WTC11 (cell line): ENCODE results near the gene SLN. TPM values are rescaled to one million over a fixed set of nuclear protein-coding genes. Genes with fewer than 3 reads are reported as not detected.

Experiments used
- ATAC-seq: fragments of 200-7000 bp; cut with Tn5 transposase; 2 replicates; pipeline ENCODE4 v1.10.0; 2021; ENCODE audit warnings: mild to moderate bottlenecking, moderate library complexity
- CTCF ChIA-PET: fragments of 300-600 bp; sonication (Branson Sonifier 250); formaldehyde crosslinking; loops from one replicate; lab custom pipeline; 2021; ENCODE audit warnings: antibody characterized with exemption; lab: Charles Lee
- POLR2A ChIA-PET: fragments of 350-600 bp; sonication (Branson Sonifier 250); formaldehyde crosslinking; loops from one replicate; lab custom pipeline; 2021; ENCODE audit warnings: antibody characterized with exemption; lab: Charles Lee
- DNase-seq: peaks from one replicate; pipeline ENCODE4 v3.0.0; 2021; ENCODE audit warnings: low spot score
- H3K27ac Mint-ChIP-seq: 2 replicates; pipeline ENCODE4 v1.8.0; 2021; ENCODE audit warnings: mixed read lengths
- H3K27me3 Mint-ChIP-seq: 2 replicates; pipeline ENCODE4 v1.8.0; 2021; ENCODE audit warnings: low read depth, mild to moderate bottlenecking, moderate library complexity, mixed read lengths
- H3K36me3 Mint-ChIP-seq: 2 replicates; pipeline ENCODE4 v1.8.0; 2021; ENCODE audit warnings: mixed read lengths
- H3K4me1 Mint-ChIP-seq: 2 replicates; pipeline ENCODE4 v1.8.0; 2022; ENCODE audit warnings: mixed read lengths
- H3K4me3 Mint-ChIP-seq: 2 replicates; pipeline ENCODE4 v1.8.0; 2021; ENCODE audit warnings: mild to moderate bottlenecking, moderate library complexity, mixed read lengths
- H3K9me3 Mint-ChIP-seq: 2 replicates; pipeline ENCODE4 v1.8.0; 2021; ENCODE audit warnings: mixed read lengths
- ETV6 ChIP-seq: sonication (generic); formaldehyde crosslinking; IDR thresholded peaks from 2 replicates; pipeline ENCODE4 v1.8.1; 2022; ENCODE audit warnings: mild to moderate bottlenecking, missing genetic modification reagents
- FOXP1 ChIP-seq: sonication (generic); formaldehyde crosslinking; IDR thresholded peaks from 2 replicates; pipeline ENCODE4 v1.8.0; 2022; ENCODE audit warnings: missing genetic modification reagents, mild to moderate bottlenecking, moderate library complexity, borderline replicate concordance
- GRHL2 ChIP-seq: fragments of 250-450 bp; sonication (Bioruptor Pico); IDR thresholded peaks from 2 replicates; pipeline ENCODE4 v1.8.0; 2022; ENCODE audit warnings: mild to moderate bottlenecking, moderate library complexity; ENCODE audit not compliant: insufficient replicate concordance, severe bottlenecking
- GTF2I ChIP-seq: fragments of 250-450 bp; sonication (Bioruptor Pico); conservative IDR thresholded peaks from 2 replicates; pipeline ENCODE4 v1.4.0; 2021; ENCODE audit warnings: mild to moderate bottlenecking
- MXD4 ChIP-seq: fragments of 250-450 bp; sonication (Bioruptor Pico); IDR thresholded peaks from 2 replicates; pipeline ENCODE4 v1.8.0; 2021; ENCODE audit warnings: mild to moderate bottlenecking, moderate library complexity, borderline replicate concordance
- MYBL2 ChIP-seq: sonication (generic); formaldehyde crosslinking; IDR thresholded peaks from 2 replicates; pipeline ENCODE4 v1.8.1; 2023; ENCODE audit warnings: mild to moderate bottlenecking, moderate library complexity, missing genetic modification reagents
- NFE2L1 ChIP-seq: sonication (generic); formaldehyde crosslinking; IDR thresholded peaks from 2 replicates; pipeline ENCODE4 v1.8.1; 2023; ENCODE audit warnings: missing genetic modification reagents
- RORB ChIP-seq: fragments of 250-450 bp; sonication (Bioruptor Pico); IDR thresholded peaks from 2 replicates; pipeline ENCODE4 v1.9.0; 2021; ENCODE audit warnings: mild to moderate bottlenecking
- SOX15 ChIP-seq: fragments of 250-450 bp; sonication (Bioruptor Pico); IDR thresholded peaks from 2 replicates; pipeline ENCODE4 v1.9.0; 2021; ENCODE audit warnings: mild to moderate bottlenecking
- TEAD4 ChIP-seq: sonication (generic); formaldehyde crosslinking; IDR thresholded peaks from 2 replicates; pipeline ENCODE4 v1.8.0; 2022; ENCODE audit warnings: mild to moderate bottlenecking, missing genetic modification reagents
- ZNF138 ChIP-seq: sonication (generic); formaldehyde crosslinking; conservative IDR thresholded peaks from 2 replicates; pipeline ENCODE4 v1.8.1; 2022; ENCODE audit warnings: mild to moderate bottlenecking, moderate library complexity, missing genetic modification reagents
- ZNF219 ChIP-seq: sonication (generic); formaldehyde crosslinking; IDR thresholded peaks from 2 replicates; pipeline ENCODE4 v1.8.0; 2023; ENCODE audit warnings: missing genetic modification reagents, mild to moderate bottlenecking, borderline replicate concordance
- ZNF232 ChIP-seq: sonication (generic); formaldehyde crosslinking; IDR thresholded peaks from 2 replicates; pipeline ENCODE4 v1.8.0; 2022; ENCODE audit warnings: mild to moderate bottlenecking, missing genetic modification reagents
- total RNA-seq: library from RNA; stranded (reverse); gene quantifications from 3 replicates; pipeline ENCODE4 v1.2.3, GENCODE V29; 2021
- TF ChIP-seq, protein P1 (sequence below): sonication (generic); formaldehyde crosslinking; IDR thresholded peaks from 2 replicates; pipeline ENCODE4 v1.8.1; 2022; ENCODE audit warnings: mild to moderate bottlenecking, missing genetic modification reagents, moderate library complexity, borderline replicate concordance
- TF ChIP-seq, protein P2 (sequence below): sonication (generic); formaldehyde crosslinking; conservative IDR thresholded peaks from 2 replicates; pipeline ENCODE4 v1.8.1; 2022; ENCODE audit warnings: mild to moderate bottlenecking, missing genetic modification reagents
- TF ChIP-seq, protein P3 (sequence below): sonication (generic); formaldehyde crosslinking; IDR thresholded peaks from 2 replicates; pipeline ENCODE4 v1.8.1; 2022; ENCODE audit warnings: missing genetic modification reagents, borderline replicate concordance
- TF ChIP-seq, protein P4 (sequence below): fragments of 200-600 bp; IDR thresholded peaks from 2 replicates; pipeline ENCODE4 v1.8.0; 2022; ENCODE audit warnings: antibody characterized with exemption
- TF ChIP-seq, protein P5 (sequence below): sonication (generic); formaldehyde crosslinking; IDR thresholded peaks from 2 replicates; pipeline ENCODE4 v1.8.0; 2022; ENCODE audit warnings: mild to moderate bottlenecking, missing genetic modification reagents
- TF ChIP-seq, protein P6 (sequence below): fragments of 250-450 bp; sonication (Bioruptor Pico); IDR thresholded peaks from 2 replicates; pipeline ENCODE4 v2.1.2; 2022; ENCODE audit warnings: mild to moderate bottlenecking, moderate library complexity
- TF ChIP-seq, protein P7 (sequence below): sonication (generic); formaldehyde crosslinking; IDR thresholded peaks from 2 replicates; pipeline ENCODE4 v1.8.1; 2023; ENCODE audit warnings: mild to moderate bottlenecking, missing genetic modification reagents, moderate library complexity

Gene SLN
- total RNA-seq, 1 experiment from 2014 or later: not detected

DNA sequence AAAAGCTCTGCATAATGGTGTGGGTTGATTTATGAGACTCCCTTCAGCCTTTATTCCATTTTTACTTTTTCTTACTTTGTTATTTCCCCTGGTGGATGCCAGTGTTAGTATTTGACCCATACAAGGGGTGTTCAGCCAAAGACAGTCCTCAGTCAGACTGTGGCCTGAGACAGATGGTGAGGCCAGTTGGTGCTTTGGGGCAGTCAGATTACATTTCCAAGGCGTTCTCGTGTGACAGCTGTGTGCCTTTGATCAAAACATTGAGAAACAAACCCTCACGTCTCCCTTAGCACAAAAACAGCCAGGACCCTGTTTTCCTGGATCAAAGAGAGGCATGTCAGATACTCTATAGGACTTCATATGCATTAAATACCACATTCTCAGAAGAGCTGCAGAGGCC, 31.3 kb upstream of the SLN start (continued):
- TF ChIP-seq, protein P1, sequence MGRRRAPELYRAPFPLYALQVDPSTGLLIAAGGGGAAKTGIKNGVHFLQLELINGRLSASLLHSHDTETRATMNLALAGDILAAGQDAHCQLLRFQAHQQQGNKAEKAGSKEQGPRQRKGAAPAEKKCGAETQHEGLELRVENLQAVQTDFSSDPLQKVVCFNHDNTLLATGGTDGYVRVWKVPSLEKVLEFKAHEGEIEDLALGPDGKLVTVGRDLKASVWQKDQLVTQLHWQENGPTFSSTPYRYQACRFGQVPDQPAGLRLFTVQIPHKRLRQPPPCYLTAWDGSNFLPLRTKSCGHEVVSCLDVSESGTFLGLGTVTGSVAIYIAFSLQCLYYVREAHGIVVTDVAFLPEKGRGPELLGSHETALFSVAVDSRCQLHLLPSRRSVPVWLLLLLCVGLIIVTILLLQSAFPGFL (CRISPR knock-in tag): no peak
- TF ChIP-seq, all 79 proteins: peak for 0

DNA sequence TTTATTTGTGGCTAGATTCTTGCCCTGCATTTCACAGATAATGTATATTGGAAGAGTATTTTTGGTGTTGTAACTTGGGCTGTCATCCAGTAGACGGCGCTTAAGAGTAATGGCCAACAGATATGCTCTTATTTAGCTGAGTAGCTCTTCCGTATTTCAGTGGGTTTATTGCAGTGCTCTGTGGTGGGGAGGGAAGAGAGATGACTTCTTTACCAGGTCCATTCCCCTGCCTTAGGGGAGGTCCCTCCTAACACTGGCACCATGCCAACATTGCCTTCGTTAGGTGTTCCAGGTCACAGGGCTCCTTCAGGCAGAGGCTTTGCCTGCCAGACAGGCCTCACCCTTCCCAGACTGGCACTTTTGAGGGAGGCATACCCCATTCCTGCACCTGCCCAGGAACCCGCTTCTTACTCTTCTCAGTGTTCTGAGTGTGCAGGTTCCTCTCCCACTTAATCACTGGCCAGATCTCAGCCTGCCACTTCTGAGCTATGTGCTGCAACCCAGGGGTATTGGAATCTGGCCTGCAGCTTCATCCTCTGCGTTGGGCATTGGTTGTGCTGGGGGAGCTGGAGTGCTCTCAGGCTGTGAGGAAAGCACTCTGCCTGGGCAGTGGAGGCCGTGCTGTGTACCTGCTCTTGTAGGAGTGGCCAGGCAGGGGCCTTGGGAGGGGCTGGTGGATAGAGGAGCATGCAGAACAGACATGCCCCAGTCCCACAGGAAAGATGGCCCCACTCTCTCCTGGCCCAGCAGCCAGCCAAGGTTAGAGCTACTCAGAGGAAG, 29.4 kb upstream of the SLN start:
- CTCF ChIA-PET: interaction anchor here (0.5 to 2.8 kb wide), 34 partner anchors 9 to 357 kb away, joined by 3 to 28 read pairs (median 4); partner anchors contain the start of gene CUL5
- Mint-ChIP-seq H3K4me1 (peaks cover 16% of the 10 kb centered on the region), H3K27me3 (peaks cover 51% of the 10 kb centered on the region), H3K36me3 (no peaks in the 10 kb centered on the region), H3K4me3 (no peak overlapping the region), H3K9me3 (no peaks in the 10 kb centered on the region), H3K27ac (no peak overlapping the region)
- TF ChIP-seq, protein P2, sequence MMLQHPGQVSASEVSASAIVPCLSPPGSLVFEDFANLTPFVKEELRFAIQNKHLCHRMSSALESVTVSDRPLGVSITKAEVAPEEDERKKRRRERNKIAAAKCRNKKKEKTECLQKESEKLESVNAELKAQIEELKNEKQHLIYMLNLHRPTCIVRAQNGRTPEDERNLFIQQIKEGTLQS (CRISPR knock-in tag): no peak
- TF ChIP-seq TEAD4 (no peak), RORB (no peak), ZNF138 (CRISPR knock-in tag) (no peak), GTF2I (CRISPR knock-in tag) (no peak)
- TF ChIP-seq, protein P3, sequence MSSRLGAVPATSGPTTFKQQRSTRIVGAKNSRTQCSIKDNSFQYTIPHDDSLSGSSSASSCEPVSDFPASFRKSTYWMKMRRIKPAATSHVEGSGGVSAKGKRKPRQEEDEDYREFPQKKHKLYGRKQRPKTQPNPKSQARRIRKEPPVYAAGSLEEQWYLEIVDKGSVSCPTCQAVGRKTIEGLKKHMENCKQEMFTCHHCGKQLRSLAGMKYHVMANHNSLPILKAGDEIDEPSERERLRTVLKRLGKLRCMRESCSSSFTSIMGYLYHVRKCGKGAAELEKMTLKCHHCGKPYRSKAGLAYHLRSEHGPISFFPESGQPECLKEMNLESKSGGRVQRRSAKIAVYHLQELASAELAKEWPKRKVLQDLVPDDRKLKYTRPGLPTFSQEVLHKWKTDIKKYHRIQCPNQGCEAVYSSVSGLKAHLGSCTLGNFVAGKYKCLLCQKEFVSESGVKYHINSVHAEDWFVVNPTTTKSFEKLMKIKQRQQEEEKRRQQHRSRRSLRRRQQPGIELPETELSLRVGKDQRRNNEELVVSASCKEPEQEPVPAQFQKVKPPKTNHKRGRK (CRISPR knock-in tag): no peak
- TF ChIP-seq, protein P4, sequence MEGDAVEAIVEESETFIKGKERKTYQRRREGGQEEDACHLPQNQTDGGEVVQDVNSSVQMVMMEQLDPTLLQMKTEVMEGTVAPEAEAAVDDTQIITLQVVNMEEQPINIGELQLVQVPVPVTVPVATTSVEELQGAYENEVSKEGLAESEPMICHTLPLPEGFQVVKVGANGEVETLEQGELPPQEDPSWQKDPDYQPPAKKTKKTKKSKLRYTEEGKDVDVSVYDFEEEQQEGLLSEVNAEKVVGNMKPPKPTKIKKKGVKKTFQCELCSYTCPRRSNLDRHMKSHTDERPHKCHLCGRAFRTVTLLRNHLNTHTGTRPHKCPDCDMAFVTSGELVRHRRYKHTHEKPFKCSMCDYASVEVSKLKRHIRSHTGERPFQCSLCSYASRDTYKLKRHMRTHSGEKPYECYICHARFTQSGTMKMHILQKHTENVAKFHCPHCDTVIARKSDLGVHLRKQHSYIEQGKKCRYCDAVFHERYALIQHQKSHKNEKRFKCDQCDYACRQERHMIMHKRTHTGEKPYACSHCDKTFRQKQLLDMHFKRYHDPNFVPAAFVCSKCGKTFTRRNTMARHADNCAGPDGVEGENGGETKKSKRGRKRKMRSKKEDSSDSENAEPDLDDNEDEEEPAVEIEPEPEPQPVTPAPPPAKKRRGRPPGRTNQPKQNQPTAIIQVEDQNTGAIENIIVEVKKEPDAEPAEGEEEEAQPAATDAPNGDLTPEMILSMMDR: peak; percentile 46
- POLR2A ChIA-PET: no interaction called here
- DNase-seq: no peak
- ATAC-seq: peak; percentile 86

DNA sequence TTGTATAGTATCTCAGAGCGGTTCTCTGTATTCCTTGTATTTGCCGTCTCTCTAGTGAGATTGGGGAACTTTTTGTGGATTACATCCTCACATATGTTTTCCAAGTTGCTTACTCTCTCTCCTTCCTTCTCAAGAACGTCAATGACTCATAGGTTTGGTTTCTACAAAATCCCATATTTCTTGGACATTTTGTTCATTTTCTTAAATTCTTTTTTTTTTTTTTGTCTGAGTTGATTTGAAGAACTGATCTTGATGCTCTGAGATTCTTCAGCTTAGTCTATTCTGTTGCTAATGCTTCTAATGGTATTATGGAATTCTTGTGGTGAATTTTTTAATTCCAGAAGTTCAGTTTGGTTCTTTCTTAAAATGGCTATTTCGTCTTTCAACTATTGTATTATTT, 28.4 kb upstream of the SLN start:
- Mint-ChIP-seq H3K27me3 (peaks cover 47% of the 10 kb centered on the region), H3K9me3 (no peaks in the 10 kb centered on the region), H3K4me3 (no peak overlapping the region), H3K4me1 (peaks cover 16% of the 10 kb centered on the region), H3K27ac (no peak overlapping the region), H3K36me3 (no peaks in the 10 kb centered on the region)
- POLR2A ChIA-PET: no interaction called here
- TF ChIP-seq, protein P5, sequence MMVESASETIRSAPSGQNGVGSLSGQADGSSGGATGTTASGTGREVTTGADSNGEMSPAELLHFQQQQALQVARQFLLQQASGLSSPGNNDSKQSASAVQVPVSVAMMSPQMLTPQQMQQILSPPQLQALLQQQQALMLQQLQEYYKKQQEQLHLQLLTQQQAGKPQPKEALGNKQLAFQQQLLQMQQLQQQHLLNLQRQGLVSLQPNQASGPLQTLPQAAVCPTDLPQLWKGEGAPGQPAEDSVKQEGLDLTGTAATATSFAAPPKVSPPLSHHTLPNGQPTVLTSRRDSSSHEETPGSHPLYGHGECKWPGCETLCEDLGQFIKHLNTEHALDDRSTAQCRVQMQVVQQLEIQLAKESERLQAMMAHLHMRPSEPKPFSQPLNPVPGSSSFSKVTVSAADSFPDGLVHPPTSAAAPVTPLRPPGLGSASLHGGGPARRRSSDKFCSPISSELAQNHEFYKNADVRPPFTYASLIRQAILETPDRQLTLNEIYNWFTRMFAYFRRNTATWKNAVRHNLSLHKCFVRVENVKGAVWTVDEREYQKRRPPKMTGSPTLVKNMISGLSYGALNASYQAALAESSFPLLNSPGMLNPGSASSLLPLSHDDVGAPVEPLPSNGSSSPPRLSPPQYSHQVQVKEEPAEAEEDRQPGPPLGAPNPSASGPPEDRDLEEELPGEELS (CRISPR knock-in tag): no peak
- TF ChIP-seq MYBL2 (CRISPR knock-in tag) (no peak), ZNF219 (CRISPR knock-in tag) (no peak), ETV6 (CRISPR knock-in tag) (no peak), ZNF138 (CRISPR knock-in tag) (no peak), MXD4 (CRISPR knock-in tag) (no peak), GRHL2 (CRISPR knock-in tag) (no peak), ZNF232 (CRISPR knock-in tag) (no peak), FOXP1 (CRISPR knock-in tag) (no peak), SOX15 (CRISPR knock-in tag) (no peak), NFE2L1 (CRISPR knock-in tag) (no peak)
- TF ChIP-seq, protein P6, sequence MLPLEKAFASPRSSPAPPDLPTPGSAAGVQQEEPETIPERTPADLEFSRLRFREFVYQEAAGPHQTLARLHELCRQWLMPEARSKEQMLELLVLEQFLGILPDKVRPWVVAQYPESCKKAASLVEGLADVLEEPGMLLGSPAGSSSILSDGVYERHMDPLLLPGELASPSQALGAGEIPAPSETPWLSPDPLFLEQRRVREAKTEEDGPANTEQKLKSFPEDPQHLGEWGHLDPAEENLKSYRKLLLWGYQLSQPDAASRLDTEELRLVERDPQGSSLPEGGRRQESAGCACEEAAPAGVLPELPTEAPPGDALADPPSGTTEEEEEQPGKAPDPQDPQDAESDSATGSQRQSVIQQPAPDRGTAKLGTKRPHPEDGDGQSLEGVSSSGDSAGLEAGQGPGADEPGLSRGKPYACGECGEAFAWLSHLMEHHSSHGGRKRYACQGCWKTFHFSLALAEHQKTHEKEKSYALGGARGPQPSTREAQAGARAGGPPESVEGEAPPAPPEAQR (CRISPR knock-in tag): no peak
- TF ChIP-seq, protein P7, sequence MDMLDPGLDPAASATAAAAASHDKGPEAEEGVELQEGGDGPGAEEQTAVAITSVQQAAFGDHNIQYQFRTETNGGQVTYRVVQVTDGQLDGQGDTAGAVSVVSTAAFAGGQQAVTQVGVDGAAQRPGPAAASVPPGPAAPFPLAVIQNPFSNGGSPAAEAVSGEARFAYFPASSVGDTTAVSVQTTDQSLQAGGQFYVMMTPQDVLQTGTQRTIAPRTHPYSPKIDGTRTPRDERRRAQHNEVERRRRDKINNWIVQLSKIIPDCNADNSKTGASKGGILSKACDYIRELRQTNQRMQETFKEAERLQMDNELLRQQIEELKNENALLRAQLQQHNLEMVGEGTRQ (CRISPR knock-in tag): no peak
- no peak for DNase-seq
- CTCF ChIA-PET: interaction anchor here (0.6 to 2.8 kb wide), 18 partner anchors 16 to 207 kb away, joined by 3 to 28 read pairs (median 6); no protein-coding TSS in a partner anchor
- ATAC-seq: no peak
